HG02610 (cell line): ENCODE data around the gene NAPSA.
A peak's percentile ranks its signal among the peaks of the same experiment; 100 is the strongest.
"Not testable (repeated sequence)": the region's sequence is repeated elsewhere in the genome, so short reads cannot be mapped to it uniquely, and the experiment has no call there.

Source experiments
- ATAC-seq: cut with Tn5 transposase; IDR thresholded peaks from one replicate; pipeline ENCODE4 v1.9.1; 2021; ENCODE audit warnings: mild to moderate bottlenecking, moderate library complexity; ENCODE audit not compliant: unreplicated experiment

Gene NAPSA

GRCh38 chr19:50331994-50332243, 33.5 kb downstream of the NAPSA start:
- no peak for ATAC-seq

GRCh38 chr19:50331221-50331993, 34.0 kb downstream of the NAPSA start:
- ATAC-seq = no peak

GRCh38 chr19:50330365-50331078, 34.9 kb downstream of the NAPSA start:
- peak; percentile 26 for ATAC-seq

GRCh38 chr19:50329926-50330294, 35.5 kb downstream of the NAPSA start:
- ATAC-seq = not testable (repeated sequence)

GRCh38 chr19:50329146-50329925, 36.1 kb downstream of the NAPSA start, which contains the start of gene KCNC3:
Gene KCNC3, minus strand, starts transcription at chr19:50329377. Its CDS starts 295 bp downstream, at chr19:50329082.
- ATAC-seq = peak; percentile 42

- ATAC-seq = no peak
Observed at GRCh38 chr19:50328873-50329145, 36.6 kb downstream of the NAPSA start.

- ATAC-seq = no peak
Observed at GRCh38 chr19:50328224-50328872, 37.1 kb downstream of the NAPSA start.

- ATAC-seq = no peak
Observed at GRCh38 chr19:50327461-50328223, 37.8 kb downstream of the NAPSA start.

GRCh38 chr19:50327013-50327412, 38.4 kb downstream of the NAPSA start:
- ATAC-seq = no peak

- ATAC-seq = no peak
Observed at GRCh38 chr19:50326101-50326664, 39.3 kb downstream of the NAPSA start.

- no peak for ATAC-seq
Observed at GRCh38 chr19:50325310-50326100, 39.9 kb downstream of the NAPSA start.

GRCh38 chr19:50324331-50324730, 41.1 kb downstream of the NAPSA start:
- no peak for ATAC-seq

- ATAC-seq = no peak
Observed at GRCh38 chr19:50323782-50324133, 41.7 kb downstream of the NAPSA start.

- no peak for ATAC-seq
Observed at GRCh38 chr19:50322931-50323781, 42.3 kb downstream of the NAPSA start.

GRCh38 chr19:50322234-50322633, 43.2 kb downstream of the NAPSA start:
- ATAC-seq = no peak

GRCh38 chr19:50321831-50322230, 43.6 kb downstream of the NAPSA start:
- no peak for ATAC-seq

- ATAC-seq = no peak
Observed at GRCh38 chr19:50320596-50320995, 44.8 kb downstream of the NAPSA start.

GRCh38 chr19:50320051-50320450, 45.4 kb downstream of the NAPSA start:
- ATAC-seq = no peak

GRCh38 chr19:50319156-50319555, 46.3 kb downstream of the NAPSA start:
- no peak for ATAC-seq
